IPS-18a (cell line): Measurements from ENCODE around the gene MMS19.
"Not testable (repeated sequence)": the region's sequence is repeated elsewhere in the genome, so short reads cannot be mapped to it uniquely, and the experiment has no call there.

Experiments used
- H3K27ac ChIP-seq: one replicate; pipeline ENCODE4 v1.5.1; 2013; ENCODE audit warnings: low read length
- H3K27me3 ChIP-seq: one replicate; pipeline ENCODE4 v1.6.1; 2013; ENCODE audit warnings: mild to moderate bottlenecking, low read length; ENCODE audit not compliant: control insufficient read depth, insufficient read depth
- H3K36me3 ChIP-seq: one replicate; pipeline ENCODE4 v1.6.1; 2013; ENCODE audit warnings: low read depth, low read length; ENCODE audit not compliant: control insufficient read depth
- H3K4me1 ChIP-seq: one replicate; pipeline ENCODE4 v1.6.1; 2013; ENCODE audit warnings: low read depth, low read length; ENCODE audit not compliant: control insufficient read depth
- H3K4me3 ChIP-seq: one replicate; pipeline ENCODE4 v1.5.1; 2013; ENCODE audit warnings: low read length
- H3K9ac ChIP-seq: one replicate; pipeline ENCODE4 v1.6.1; 2013; ENCODE audit warnings: mild to moderate bottlenecking, low read length, moderate library complexity
- H3K9me3 ChIP-seq: one replicate; pipeline ENCODE4 v1.6.1; 2013; ENCODE audit warnings: low read depth, low read length; ENCODE audit not compliant: control insufficient read depth

Gene MMS19

DNA sequence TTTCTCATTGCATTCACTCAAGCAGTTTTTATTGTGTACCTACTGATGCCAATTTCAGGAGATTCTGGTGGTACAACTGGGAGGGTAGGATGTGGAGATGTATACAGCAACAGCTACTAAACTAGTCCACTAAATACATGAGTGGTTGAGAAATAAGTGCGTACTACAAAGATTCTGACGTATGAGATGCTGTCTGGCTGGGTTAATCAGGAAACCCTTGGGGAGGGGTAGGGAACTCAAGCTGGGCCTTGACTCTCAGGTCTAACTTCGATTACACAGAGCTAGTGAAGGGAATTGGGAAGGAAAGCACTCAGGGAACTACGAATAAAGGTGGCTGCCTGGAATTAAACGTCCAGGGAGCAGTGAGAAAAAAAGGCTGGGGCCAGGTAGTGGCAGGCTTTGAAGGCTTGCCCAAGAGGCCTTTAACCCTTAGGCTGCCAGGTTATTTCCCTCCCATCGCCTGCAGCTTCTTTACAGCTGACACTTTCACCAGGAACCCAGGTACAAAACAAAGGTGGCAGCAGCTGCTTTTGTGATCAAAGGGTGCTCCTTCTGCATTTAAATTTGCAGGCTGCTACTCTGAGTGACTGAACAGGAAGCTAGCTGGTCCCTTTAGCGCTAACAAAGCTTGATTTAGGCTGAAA lies 3.2 kb downstream of the MMS19 start:
- H3K4me1 ChIP-seq, result peaks cover 18% of the 10 kb centered on the region
- H3K9me3 ChIP-seq, result no peaks in the 10 kb centered on the region
- H3K9ac ChIP-seq, result peak overlapping the region; percentile 1
- H3K4me3 ChIP-seq, result peak overlapping the region; percentile 39
- no peak overlapping the region for H3K27ac ChIP-seq
- H3K36me3 ChIP-seq, result no peaks in the 10 kb centered on the region
- peaks cover 8% of the 10 kb centered on the region for H3K27me3 ChIP-seq

DNA sequence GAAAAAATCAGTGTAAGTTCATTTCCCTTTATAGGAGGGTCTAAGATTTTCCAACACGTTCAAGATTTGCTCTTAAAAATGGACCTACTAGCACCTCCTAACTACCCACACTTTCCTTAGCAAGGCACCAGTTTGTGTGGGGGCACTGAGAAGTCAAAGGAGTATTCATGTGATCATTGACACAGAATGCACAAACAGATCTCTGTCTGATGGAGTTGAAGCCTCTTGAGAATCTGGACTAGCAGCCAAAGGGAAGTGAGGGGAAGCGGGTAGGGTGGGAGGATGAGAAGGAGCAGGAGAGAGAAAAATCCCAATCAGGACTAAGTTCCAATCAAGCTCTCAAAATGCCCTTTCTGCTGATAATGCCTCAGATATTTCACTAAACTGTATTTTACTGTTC lies 4.1 kb downstream of the MMS19 start:
- H3K27me3 ChIP-seq, result no peaks in the 10 kb centered on the region

DNA sequence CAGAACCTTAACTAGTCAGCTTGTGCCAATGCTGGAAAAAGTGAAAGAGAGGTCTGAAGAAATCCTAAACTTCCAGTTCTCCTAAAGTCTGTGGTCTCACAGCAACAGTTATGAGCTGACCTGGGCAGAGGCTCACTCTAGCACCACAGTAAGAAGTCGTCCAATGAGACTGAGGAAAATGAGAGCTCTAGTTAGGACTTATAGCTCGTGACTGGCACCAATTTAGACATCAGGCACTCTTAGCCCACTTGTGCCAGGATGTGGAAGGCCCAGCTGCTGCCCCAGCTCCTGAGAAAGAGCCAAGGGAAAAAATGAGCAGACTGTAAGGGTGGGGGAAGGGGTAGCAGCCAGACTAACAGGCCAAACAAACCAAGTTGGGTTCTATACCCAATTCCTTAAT lies 7.6 kb downstream of the MMS19 start:
- Histone ChIP-seq H3K36me3 (peaks cover 3% of the 10 kb centered on the region), H3K9me3 (no peaks in the 10 kb centered on the region), H3K4me1 (peaks cover 11% of the 10 kb centered on the region), H3K4me3 (no peak overlapping the region), H3K27ac (no peak overlapping the region), H3K27me3 (no peaks in the 10 kb centered on the region), H3K9ac (no peak overlapping the region)

More for the DNA sequence above, 4.1 kb downstream of the MMS19 start:
- Histone ChIP-seq H3K4me1 (peaks cover 18% of the 10 kb centered on the region), H3K9me3 (no peaks in the 10 kb centered on the region), H3K27ac (no peak overlapping the region), H3K9ac (no peak overlapping the region), H3K36me3 (no peaks in the 10 kb centered on the region), H3K4me3 (no peak overlapping the region)

GRCh38 chr10:97485647-97486281 lies 12.5 kb downstream of the MMS19 start:
- H3K27me3 ChIP-seq, result no peaks in the 10 kb centered on the region
- no peak overlapping the region for H3K27ac ChIP-seq
- H3K9ac ChIP-seq, result no peak overlapping the region
- no peaks in the 10 kb centered on the region for H3K9me3 ChIP-seq
- H3K36me3 ChIP-seq, result peaks cover 13% of the 10 kb centered on the region
- peaks cover 3% of the 10 kb centered on the region for H3K4me1 ChIP-seq
- no peak overlapping the region for H3K4me3 ChIP-seq

- H3K9ac ChIP-seq, result no peak overlapping the region
- H3K4me1 ChIP-seq, result peaks cover 18% of the 10 kb centered on the region
- H3K36me3 ChIP-seq, result peaks cover 18% of the 10 kb centered on the region
- no peak overlapping the region for H3K4me3 ChIP-seq
- no peaks in the 10 kb centered on the region for H3K27me3 ChIP-seq
- H3K9me3 ChIP-seq, result no peaks in the 10 kb centered on the region
- H3K27ac ChIP-seq, result no peak overlapping the region
These were observed 14.3 kb downstream of the MMS19 start for GRCh38 chr10:97483921-97484320.

DNA sequence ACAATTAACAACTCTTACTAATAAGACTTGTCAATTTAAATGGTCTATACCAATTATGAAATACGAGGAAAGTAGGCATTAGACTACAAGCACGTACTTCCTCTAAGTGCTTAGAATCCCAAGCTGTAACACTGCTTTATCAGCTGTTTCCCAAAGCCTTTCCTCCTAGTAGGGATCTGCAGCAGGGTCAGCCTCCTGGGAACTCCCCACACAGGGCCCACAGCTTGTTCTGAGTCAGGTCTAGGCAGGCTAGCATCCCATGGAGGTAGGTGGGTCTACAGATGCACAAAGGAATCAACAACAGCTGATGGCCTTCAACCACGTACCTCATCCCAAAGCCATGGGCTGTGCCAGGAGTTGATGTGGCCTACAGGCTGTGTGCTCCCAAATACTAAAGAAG lies 14.7 kb downstream of the MMS19 start:
- H3K9ac ChIP-seq, result no peak overlapping the region
- no peak overlapping the region for H3K27ac ChIP-seq
- H3K9me3 ChIP-seq, result no peaks in the 10 kb centered on the region
- H3K27me3 ChIP-seq, result no peaks in the 10 kb centered on the region
- no peak overlapping the region for H3K4me3 ChIP-seq
- H3K36me3 ChIP-seq, result peaks cover 21% of the 10 kb centered on the region
- peaks cover 18% of the 10 kb centered on the region for H3K4me1 ChIP-seq

DNA sequence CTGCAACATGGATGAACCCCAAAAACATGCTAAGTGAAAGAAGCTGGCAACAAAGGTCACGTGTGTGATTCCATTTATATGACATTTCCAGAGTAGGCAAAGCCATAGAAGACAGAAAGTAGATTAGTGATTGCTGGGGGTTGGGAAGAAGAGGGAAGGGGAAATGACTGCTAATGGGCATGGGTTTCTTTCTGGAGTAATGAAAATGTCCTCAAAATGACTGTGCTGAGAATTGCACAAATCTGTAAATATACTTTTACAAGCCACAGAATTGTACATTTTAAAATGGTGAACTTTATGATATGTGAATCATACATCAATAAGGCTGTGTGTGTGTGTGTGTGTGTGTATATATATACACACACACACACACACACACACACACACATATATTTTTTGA lies 15.8 kb downstream of the MMS19 start:
- H3K27ac ChIP-seq, result no peak overlapping the region
- no peak overlapping the region for H3K9ac ChIP-seq
- H3K4me3 ChIP-seq, result no peak overlapping the region
- H3K4me1 ChIP-seq, result peaks cover 18% of the 10 kb centered on the region
- H3K9me3 ChIP-seq, result no peaks in the 10 kb centered on the region
- H3K27me3 ChIP-seq, result no peaks in the 10 kb centered on the region
- H3K36me3 ChIP-seq, result peaks cover 32% of the 10 kb centered on the region

DNA sequence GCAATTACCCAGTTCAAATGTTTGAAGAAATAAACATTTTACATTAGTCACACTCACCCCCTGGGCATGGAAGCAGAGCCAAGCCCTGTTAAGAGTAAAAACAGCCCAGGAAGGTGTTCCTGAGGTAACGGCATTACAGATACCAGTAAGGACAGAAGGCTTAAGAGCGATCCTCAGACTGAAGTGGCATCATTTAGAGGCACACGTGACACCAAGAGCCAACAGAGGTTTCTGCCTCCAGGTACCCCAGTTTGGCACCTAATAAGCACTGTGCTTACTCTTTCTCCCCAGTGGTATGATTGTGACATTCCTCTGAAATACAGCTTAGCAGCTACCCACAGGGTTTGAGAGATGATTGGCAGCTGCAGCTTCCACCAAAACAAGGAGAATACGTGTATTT lies 17.2 kb downstream of the MMS19 start:
- H3K9me3 ChIP-seq, result no peaks in the 10 kb centered on the region
- H3K27ac ChIP-seq, result peak overlapping the region; percentile 47
- peaks cover 45% of the 10 kb centered on the region for H3K36me3 ChIP-seq
- H3K4me1 ChIP-seq, result peaks cover 18% of the 10 kb centered on the region
- no peaks in the 10 kb centered on the region for H3K27me3 ChIP-seq
- no peak overlapping the region for H3K9ac ChIP-seq
- H3K4me3 ChIP-seq, result no peak overlapping the region

- peaks cover 18% of the 10 kb centered on the region for H3K4me1 ChIP-seq
- no peaks in the 10 kb centered on the region for H3K27me3 ChIP-seq
- H3K4me3 ChIP-seq, result peak overlapping the region; percentile 21
- peaks cover 50% of the 10 kb centered on the region for H3K36me3 ChIP-seq
- H3K27ac ChIP-seq, result peak overlapping the region; percentile 88
- no peaks in the 10 kb centered on the region for H3K9me3 ChIP-seq
- peak overlapping the region; percentile 72 for H3K9ac ChIP-seq
These were observed 18.3 kb downstream of the MMS19 start for GRCh38 chr10:97479939-97480338.

DNA sequence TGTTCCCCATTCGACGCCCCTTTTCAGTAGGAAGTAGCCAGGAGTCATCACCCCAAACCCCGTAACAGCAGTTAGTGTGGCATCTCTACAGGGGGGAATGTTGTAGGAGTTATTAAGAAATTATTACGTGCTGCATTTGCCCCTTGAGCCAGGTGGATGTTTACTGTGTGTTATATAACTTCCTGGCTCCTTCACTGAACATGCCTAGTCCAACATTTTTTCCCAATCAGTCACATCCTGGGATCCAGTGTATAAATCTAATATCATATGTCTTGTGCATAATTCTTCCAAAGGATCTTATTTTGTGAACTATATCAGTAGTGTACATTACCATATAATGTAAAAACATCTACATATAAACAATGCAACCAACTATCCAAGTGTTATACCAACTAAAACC lies 18.8 kb downstream of the MMS19 start:
- Histone ChIP-seq H3K27ac (peak overlapping the region; percentile 88), H3K36me3 (peaks cover 55% of the 10 kb centered on the region), H3K9ac (peak overlapping the region; percentile 72), H3K4me1 (peaks cover 18% of the 10 kb centered on the region), H3K4me3 (peak overlapping the region; percentile 21)
- H3K9me3 ChIP-seq, H3K27me3 ChIP-seq: not testable (repeated sequence)

- Histone ChIP-seq H3K27ac (no peak overlapping the region), H3K27me3 (no peaks in the 10 kb centered on the region), H3K9me3 (no peaks in the 10 kb centered on the region), H3K9ac (no peak overlapping the region), H3K4me1 (peaks cover 18% of the 10 kb centered on the region), H3K4me3 (no peak overlapping the region), H3K36me3 (peaks cover 61% of the 10 kb centered on the region)
These were observed 22.2 kb downstream of the MMS19 start for GRCh38 chr10:97475936-97476594.
